Keratinocyte (primary cell): ENCODE results near the gene GAS6. TPM values are rescaled to one million over a fixed set of nuclear protein-coding genes. Genes with fewer than 3 reads are reported as not detected.

Experiments used
- DNase-seq: peaks from one replicate; pipeline ENCODE4 v3.0.0-alpha.2; 2011; ENCODE audit warnings: low read depth, missing footprints, low spot score
- FAIRE-seq: peaks from 2 replicates; lab custom pipeline; 2011; peaks lifted over from hg19 to GRCh38; lab: Jason Lieb, UNC
- H2AFZ ChIP-seq: 2 replicates; pipeline ENCODE4 v1.6.0; 2012; ENCODE audit warnings: low read length, control low read depth, inconsistent platforms; ENCODE audit not compliant: control insufficient read depth
- H3K27ac ChIP-seq: 2 replicates; pipeline ENCODE4 v1.5.1; 2011; ENCODE audit warnings: low read length; ENCODE audit not compliant: control insufficient read depth, insufficient read depth
- H3K27me3 ChIP-seq: 3 replicates; pipeline ENCODE4 v1.6.0; 2011; ENCODE audit warnings: low read length; ENCODE audit not compliant: control insufficient read depth, insufficient read depth; ENCODE audit errors: extremely low read depth
- H3K36me3 ChIP-seq, 2 experiments: 2 replicates in 1 of 2; 3 replicates in 1 of 2; pipeline ENCODE4 v1.5.1; 2011; ENCODE audit warnings: low read length in 2 of 2, mild to moderate bottlenecking in 1 of 2; ENCODE audit not compliant: control insufficient read depth in 2 of 2, insufficient read depth in 2 of 2; ENCODE audit errors: extremely low read depth in 1 of 2
- H3K4me1 ChIP-seq: 3 replicates; pipeline ENCODE4 v1.5.1; 2011; ENCODE audit warnings: low read length; ENCODE audit not compliant: control insufficient read depth, insufficient read depth; ENCODE audit errors: extremely low read depth
- H3K4me2 ChIP-seq: 3 replicates; pipeline ENCODE4 v1.6.0; 2011; ENCODE audit warnings: low read depth, low read length; ENCODE audit not compliant: control insufficient read depth, insufficient read depth; ENCODE audit errors: extremely low read depth
- H3K4me3 ChIP-seq, 3 experiments: fragments of 200-600 bp in 1 of 3; sonication (generic) in 1 of 3; 2 replicates in 2 of 3; 3 replicates in 1 of 3; pipeline ENCODE4 v1.5.1; 2011 to 2016; ENCODE audit warnings: low read length in 3 of 3, mild to moderate bottlenecking in 3 of 3, control low read depth in 2 of 3, inconsistent platforms in 1 of 3, low read depth in 1 of 3, mixed read lengths in 1 of 3, mixed run types in 1 of 3, moderate library complexity in 1 of 3; ENCODE audit not compliant: control insufficient read depth in 2 of 3, insufficient read depth in 2 of 3; ENCODE audit errors: extremely low read depth in 1 of 3
- H3K79me2 ChIP-seq: 2 replicates; pipeline ENCODE4 v1.6.0; 2012; ENCODE audit warnings: low read length; ENCODE audit not compliant: control insufficient read depth, insufficient read depth
- H3K9ac ChIP-seq: 3 replicates; pipeline ENCODE4 v1.6.0; 2011; ENCODE audit warnings: low read length; ENCODE audit not compliant: control insufficient read depth, insufficient read depth; ENCODE audit errors: extremely low read depth
- H3K9me1 ChIP-seq: 3 replicates; pipeline ENCODE4 v1.6.0; 2011; ENCODE audit warnings: low read length; ENCODE audit not compliant: control insufficient read depth, insufficient read depth; ENCODE audit errors: extremely low read depth
- H3K9me3 ChIP-seq: 2 replicates; pipeline ENCODE4 v1.5.1; 2012; ENCODE audit warnings: low read depth, low read length; ENCODE audit not compliant: control insufficient read depth
- H4K20me1 ChIP-seq: 3 replicates; pipeline ENCODE4 v1.6.0; 2011; ENCODE audit warnings: low read length; ENCODE audit not compliant: control insufficient read depth, insufficient read depth; ENCODE audit errors: extremely low read depth
- EZH2 ChIP-seq: IDR thresholded peaks from one replicate; pipeline ENCODE4 v1.6.1; 2012; ENCODE audit warnings: inconsistent platforms, mild to moderate bottlenecking, low read length, moderate library complexity
- dilution Hi-C: fragments of 300-500 bp; cut with MboI; formaldehyde crosslinking; loops from one replicate; pipeline ENCODE4 v1.7.0; 2020; ENCODE audit warnings: low sequenced_read_pairs; ENCODE audit not compliant: extremely low pct_ligation_motif_present
- polyA plus RNA-seq, 5 experiments: library from polyadenylated mRNA; depleted of rRNA in 3 of 5; stranded (reverse) in 3 of 5; stranded (forward) in 1 of 5; unstranded in 1 of 5; fragments of >200 nt; gene quantifications; 1 replicate in 1 of 5; 2 replicates in 3 of 5; 3 replicates in 1 of 5; pipeline versions ENCODE4 v1.2.1 to v1.2.3, GENCODE V29; 2011 to 2012; ENCODE audit warnings: missing spikeins in 2 of 5, low read depth in 1 of 5, low replicate concordance in 1 of 5
- TF ChIP-seq, protein P1 (sequence below), 3 experiments: IDR thresholded peaks in 1 of 3; conservative IDR thresholded peaks in 1 of 3; optimal IDR thresholded peaks in 1 of 3; 2 replicates in 2 of 3; 3 replicates in 1 of 3; pipeline versions ENCODE3 to v1.5.1; 2011; ENCODE audit warnings: low read length in 3 of 3, mild to moderate bottlenecking in 3 of 3, moderate library complexity in 2 of 3, control low read depth in 1 of 3, inconsistent platforms in 1 of 3; ENCODE audit not compliant: insufficient read depth in 2 of 3; ENCODE audit errors: extremely low read depth in 1 of 3

Gene GAS6
- polyA plus RNA-seq, 1 donor (not counting 4 experiments of a cell fraction or from before 2014, with no cell fraction given), result 163 TPM

DNA sequence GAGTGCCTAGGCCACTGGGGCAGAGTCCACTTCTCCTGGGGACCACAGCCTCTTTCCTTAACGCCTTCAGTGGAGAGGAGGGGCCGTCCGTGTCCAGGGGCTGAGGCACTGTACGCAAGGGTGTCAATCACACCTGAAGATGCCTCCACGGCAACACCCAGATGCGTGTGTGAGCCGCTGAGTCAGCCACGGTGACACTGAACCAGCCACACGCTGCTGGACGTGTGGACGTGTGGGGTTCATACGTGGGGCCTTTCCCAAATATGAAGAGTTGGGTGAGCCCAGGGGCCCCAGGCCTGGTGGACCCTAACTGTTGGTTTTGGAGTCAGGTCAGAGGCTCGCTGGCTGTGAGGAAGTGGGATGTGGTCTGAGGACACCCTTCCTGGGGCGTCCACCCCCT, 53.2 kb downstream of the GAS6 start:
- dilution Hi-C loops, result no loop called here
- no peaks in the 10 kb centered on the region for H4K20me1 ChIP-seq
- H3K36me3 ChIP-seq, result no peaks in the 10 kb centered on the region
- no peaks in the 10 kb centered on the region for H3K9me1 ChIP-seq
- H3K27me3 ChIP-seq, result no peaks in the 10 kb centered on the region
- no peak overlapping the region for H3K4me3 ChIP-seq
- no peak overlapping the region for H2AFZ ChIP-seq
- no peaks in the 10 kb centered on the region for H3K4me1 ChIP-seq
- no peak overlapping the region for H3K4me2 ChIP-seq
- H3K27ac ChIP-seq, result no peak overlapping the region
- TF ChIP-seq EZH2, result no peak
- TF ChIP-seq, protein P1, sequence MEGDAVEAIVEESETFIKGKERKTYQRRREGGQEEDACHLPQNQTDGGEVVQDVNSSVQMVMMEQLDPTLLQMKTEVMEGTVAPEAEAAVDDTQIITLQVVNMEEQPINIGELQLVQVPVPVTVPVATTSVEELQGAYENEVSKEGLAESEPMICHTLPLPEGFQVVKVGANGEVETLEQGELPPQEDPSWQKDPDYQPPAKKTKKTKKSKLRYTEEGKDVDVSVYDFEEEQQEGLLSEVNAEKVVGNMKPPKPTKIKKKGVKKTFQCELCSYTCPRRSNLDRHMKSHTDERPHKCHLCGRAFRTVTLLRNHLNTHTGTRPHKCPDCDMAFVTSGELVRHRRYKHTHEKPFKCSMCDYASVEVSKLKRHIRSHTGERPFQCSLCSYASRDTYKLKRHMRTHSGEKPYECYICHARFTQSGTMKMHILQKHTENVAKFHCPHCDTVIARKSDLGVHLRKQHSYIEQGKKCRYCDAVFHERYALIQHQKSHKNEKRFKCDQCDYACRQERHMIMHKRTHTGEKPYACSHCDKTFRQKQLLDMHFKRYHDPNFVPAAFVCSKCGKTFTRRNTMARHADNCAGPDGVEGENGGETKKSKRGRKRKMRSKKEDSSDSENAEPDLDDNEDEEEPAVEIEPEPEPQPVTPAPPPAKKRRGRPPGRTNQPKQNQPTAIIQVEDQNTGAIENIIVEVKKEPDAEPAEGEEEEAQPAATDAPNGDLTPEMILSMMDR (optimal IDR thresholded peaks at IDR 0.05 in 1 of 3, IDR thresholded peaks at IDR 0.05 in 1 of 3, conservative IDR thresholded peaks at IDR 0.05 in 1 of 3; ENCODE audit: extremely low read depth in 1 of 3, insufficient read depth in 2 of 3, low read length in 3 of 3), result no peak
- H3K9me3 ChIP-seq, result peaks cover 3% of the 10 kb centered on the region
- FAIRE-seq (no peak), DNase-seq (no peak)
- H3K9ac ChIP-seq, result no peak overlapping the region
- H3K79me2 ChIP-seq, result no peaks in the 10 kb centered on the region

DNA sequence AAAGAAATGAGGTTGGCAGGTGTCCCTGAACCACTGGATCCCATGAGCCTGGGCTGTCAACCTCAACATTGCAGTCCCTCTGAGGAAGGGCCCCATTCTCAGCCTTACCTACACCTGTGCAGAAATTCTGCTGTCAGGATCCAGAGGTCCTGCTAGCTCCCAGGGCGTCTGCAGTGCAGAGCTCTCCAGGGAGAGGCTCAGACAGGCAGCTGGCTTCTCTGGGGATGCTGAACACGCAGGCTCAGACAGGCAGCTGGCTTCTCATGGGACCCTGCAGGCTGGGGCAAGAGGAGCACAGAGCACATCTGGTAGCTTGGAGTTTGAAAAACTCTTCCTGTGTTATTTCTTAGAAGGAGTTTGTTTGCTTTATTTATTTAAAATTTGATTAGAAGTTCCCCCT, 53.9 kb downstream of the GAS6 start:
- DNase-seq (no peak), FAIRE-seq (no peak)
- Histone ChIP-seq H3K9ac (no peak overlapping the region), H3K27me3 (no peaks in the 10 kb centered on the region), H3K4me2 (no peak overlapping the region), H3K79me2 (no peaks in the 10 kb centered on the region), H3K36me3 (no peaks in the 10 kb centered on the region), H3K9me3 (peaks cover 3% of the 10 kb centered on the region), H3K4me3 (no peak overlapping the region), H4K20me1 (no peaks in the 10 kb centered on the region), H3K4me1 (no peaks in the 10 kb centered on the region), H2AFZ (no peak overlapping the region), H3K9me1 (no peaks in the 10 kb centered on the region), H3K27ac (no peak overlapping the region)
- TF ChIP-seq, protein P1 (optimal IDR thresholded peaks at IDR 0.05 in 1 of 3, IDR thresholded peaks at IDR 0.05 in 1 of 3, conservative IDR thresholded peaks at IDR 0.05 in 1 of 3; ENCODE audit: extremely low read depth in 1 of 3, insufficient read depth in 2 of 3, low read length in 3 of 3), result no peak
- TF ChIP-seq EZH2, result no peak
- dilution Hi-C loops, result no loop called here
